GM18499 (cell line): ENCODE data around the gene MRPL3.

Experiments
- ATAC-seq: cut with Tn5 transposase; IDR thresholded peaks from one replicate; pipeline ENCODE4 v1.9.1; 2021; ENCODE audit warnings: moderate number of reproducible peaks; ENCODE audit not compliant: insufficient read depth, unreplicated experiment

MRPL3 gene

DNA sequence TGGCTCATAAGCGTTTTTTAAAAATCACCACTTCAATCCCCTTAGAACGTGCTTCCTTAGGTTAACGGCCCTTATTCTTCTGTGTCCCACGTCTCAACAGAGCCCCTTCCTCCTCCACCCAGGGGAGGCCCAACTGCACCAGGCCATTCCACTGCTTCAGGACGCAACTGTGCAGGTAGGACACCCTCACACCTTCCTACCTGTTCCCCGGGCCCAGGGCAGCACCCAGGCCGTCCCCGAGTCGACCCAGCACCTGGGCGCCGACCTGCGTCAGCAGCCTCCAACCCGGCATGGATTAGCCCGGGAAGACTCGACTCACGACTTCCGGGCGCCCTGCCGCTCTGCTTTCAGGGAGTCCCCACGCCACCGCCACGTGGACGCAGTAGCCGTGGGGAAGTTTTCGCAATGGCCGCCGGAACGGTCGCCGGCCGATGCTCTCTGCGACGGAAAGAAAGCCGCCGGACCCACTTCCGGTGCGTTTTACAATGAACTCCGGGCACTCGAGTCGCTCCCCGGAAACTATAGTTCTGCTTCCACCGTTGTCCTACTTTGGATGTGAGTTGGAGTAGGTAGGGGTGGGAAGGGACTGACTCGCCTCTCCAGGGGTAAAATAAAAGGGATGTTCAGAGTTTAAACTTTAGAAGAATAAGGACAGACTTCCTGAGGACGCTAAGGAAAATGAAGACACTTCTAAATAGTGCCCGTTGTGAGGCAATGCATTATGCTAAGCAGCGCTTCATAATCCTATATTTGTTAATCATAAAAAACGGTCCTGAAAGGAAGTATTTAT lies at the start of gene MRPL3:
Gene MRPL3, minus strand, starts transcription at position 442 of the 790 bp plus-strand sequence. Its CDS starts 150 bp downstream, at position 292.
- peak; percentile 77 for ATAC-seq

DNA sequence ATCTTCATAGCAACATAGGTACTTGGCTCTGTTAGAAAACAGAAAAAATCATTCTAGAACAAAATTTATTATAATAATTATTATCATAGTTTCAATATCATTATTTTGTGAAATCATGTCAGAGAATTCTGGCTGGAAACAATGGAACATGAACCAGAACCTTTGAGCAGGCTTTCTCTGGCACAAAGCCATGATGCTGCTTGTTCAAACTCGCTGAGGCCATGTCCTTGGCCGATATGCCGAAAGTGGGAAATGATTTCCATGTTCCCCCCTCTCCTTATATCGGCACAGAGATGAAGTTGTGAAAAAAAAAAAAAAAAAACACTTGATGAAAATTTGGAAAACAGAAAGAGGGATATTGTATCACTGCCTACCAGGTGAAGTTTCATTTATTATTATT lies 49.0 kb upstream of the MRPL3 start:
- ATAC-seq: no peak

DNA sequence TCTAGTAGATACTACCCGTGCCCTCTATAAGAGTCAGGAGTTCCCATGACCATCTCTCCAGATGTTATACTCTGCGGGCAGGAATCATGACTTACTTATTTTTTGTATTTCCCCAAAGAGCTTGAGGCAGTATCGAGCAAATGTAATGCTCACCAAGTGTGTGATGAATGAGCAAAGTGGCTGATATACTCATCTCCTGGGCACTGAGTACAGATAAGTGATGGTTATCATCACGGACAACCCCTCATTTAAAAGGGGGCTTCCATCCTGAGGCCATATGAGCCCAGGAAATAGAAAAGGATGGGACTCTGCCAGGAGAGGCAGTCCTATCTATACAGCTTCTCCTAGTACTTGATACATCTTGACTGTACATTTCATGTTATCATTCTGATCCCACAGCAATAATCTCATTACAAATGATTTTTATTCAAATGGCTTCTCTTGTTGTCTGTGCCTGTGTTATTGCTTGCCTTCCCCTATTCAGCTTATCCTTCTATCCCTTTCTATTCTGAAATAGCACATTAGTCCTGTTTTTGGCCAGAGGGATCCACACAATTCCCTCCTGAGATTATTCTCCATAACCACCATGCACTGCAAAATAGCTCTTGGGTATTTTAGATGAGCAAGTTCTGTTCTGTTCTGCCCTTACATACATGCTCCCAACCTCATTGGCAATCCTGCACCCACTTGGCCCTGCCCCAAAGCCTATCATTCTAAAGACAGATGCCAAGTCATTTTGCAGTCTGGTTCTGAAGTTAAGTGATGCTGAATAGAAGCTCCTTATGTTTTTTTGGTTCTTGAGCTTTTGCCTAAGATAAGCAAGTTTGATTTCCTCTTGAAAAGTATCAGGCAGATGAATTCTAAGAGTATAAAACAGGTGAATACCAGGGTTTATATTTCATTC lies 48.0 kb upstream of the MRPL3 start:
- no peak for ATAC-seq

DNA sequence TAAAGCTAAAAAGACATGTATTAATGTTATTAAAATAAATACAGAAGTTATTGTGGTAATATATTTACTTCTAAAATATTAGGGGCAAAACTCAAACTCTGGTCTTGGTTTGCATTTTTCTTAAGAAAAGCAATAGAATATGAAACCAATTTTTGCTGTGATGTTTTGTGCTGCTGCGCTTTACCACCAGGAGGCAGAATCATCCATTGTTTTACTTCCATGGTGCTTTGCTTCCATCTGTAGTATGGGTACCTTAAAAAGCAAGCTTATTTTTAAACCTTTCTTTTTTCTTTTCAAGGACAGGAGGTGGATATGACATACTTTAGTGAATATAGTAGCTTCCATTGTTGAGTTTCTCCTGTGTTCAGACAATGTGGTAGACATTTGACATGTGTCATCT lies 46.6 kb upstream of the MRPL3 start:
- no peak for ATAC-seq

DNA sequence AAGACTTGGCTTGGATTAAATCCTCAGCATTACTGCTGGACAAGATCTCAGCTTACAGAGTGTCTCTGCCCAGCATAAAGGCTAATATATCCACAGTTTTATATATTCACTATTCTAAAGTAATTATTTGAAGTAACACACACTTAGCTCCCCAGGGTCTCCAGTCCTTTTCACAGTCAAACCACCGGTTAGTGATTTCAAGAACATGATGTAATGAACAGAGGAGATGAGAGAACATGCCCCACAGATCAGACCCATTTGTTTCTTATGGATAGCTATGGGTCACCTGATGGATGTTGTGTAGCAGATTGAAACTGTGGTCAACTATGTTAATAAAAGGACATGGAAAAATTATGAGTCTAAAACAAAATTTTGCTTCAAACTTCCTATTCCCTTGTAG lies 44.8 kb upstream of the MRPL3 start:
- ATAC-seq: no peak

DNA sequence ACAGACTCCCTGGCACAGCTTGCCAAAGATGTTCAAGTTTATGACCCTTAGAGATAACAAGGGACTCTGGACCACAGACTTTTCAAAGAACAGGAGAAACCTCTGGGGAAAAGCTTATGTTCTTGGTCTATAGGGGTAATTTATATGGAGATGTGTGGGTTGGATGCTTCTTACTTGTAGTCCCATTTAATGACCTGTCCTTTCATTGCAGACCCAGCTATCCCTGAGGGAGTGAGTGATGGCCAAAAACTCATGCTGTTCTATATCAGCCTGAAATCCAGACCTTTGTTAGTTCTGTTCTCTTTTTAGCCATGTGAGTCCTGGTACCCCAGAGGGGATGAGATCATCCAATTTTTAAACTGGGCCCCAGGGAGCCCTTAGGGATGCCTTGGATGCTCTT lies 43.7 kb upstream of the MRPL3 start:
- no peak for ATAC-seq

DNA sequence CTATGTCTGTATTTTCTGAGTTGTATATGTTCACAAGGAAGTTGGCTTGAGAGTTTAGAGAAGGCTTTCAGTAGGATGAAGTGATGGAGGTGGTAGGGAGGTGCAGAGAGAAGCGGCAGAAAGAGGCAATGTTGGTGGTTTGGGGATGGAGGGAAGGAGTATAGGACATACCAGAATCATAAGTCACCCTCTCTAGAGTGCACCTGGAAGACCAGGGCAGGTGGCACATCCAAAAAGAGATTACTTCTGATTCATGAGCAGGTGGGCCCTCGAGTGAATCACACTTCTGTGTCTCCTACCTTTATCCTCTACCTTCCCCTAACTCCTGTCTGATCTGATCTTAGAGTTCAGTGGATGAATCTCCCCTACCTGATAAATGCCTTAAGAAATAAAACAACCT lies 41.8 kb upstream of the MRPL3 start:
- no peak for ATAC-seq

DNA sequence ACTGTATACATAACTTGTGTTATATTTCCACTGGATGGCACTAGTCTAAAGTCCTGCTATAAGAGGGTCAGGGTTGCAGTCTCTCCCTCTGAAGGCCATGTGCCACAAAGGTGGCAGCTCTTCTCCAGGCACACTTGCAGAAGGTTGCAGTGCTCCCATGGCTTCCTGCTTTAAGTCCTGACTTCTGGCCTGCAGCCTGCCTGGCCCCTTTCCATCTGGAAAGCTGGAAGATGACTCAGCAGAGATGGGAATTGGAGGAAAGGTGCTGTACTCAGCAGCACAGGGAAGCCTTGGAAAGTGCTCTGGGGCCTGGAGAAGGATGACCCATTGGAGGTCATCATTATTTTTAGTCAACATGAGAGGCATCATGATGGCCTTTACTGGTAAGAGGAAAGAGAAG lies 40.9 kb upstream of the MRPL3 start:
- no peak for ATAC-seq

DNA sequence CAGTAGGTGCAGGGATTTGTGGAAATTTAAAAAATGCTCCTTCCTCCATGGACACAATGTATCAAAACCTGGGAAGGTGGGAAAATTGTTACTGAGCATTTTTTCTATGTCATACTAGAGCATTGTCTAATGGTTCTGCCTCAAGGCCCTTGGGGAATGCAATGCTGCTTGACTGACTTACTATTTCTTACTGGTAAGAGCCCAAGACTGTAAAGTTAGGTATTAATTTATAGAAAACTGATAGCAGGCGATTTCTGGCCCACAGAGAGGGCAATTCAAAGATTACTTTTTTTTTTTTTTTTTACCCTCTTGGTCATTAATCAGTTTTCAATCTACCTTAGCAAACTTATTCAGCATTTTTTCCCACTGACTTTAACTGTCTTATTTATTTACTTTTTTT lies 38.5 kb upstream of the MRPL3 start:
- ATAC-seq: no peak

DNA sequence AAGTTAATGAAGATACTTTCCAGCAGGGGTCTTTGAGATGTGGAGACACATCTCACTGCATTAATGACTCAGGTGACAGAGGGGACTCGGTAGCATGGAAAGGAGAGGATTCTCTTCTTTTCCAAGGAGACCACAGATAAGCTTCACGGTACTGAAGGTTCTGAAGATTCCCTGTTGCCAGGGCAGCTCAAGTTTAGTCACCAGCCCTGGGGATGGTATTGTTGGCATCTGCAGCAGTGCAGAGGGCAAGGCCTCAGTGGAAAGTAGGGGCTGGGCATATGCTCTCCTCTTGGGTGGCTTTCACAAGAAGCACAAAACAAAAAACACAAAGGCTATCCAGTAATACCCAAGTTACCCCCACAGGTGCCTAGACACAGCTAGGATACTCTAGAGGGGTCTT lies 38.0 kb upstream of the MRPL3 start:
- no peak for ATAC-seq

DNA sequence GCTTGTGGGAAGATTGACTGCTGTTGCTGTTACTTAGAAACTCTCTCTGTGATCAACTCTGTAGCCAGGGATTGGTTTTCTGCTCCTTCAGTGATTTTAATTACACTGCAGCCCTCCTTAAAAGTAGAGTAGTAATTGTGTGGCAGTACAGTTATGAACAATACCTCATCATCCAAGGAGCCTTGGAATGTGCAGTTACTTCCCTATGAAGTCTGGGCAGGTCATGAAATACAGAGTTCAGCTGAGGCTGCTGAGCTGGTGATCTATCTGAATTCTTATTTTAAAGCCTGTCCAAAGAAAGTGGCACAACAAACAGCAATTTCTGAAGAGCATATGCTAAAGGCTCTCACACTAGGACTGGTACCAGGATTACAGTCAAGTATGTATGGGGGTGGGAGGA lies 37.4 kb upstream of the MRPL3 start:
- ATAC-seq: no peak

DNA sequence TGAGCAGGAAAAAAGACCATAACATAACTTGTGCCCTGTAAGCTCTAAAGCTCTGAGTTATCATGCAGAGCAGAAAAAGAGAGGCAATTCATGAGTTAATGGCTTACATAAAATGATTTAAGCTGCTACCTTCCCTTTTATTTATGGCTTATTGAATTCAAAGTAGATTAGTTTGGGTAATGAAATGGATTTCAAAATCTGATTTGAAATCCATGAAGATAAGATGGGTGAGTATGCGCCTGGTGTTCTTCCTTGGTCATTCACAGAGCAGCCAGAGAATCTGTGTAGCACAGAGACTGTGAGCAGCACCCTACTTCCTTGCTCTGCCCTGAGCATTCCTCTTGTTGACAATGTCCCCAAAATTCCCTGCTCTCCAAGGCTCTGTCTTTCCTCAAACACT lies 36.2 kb upstream of the MRPL3 start:
- ATAC-seq: no peak

DNA sequence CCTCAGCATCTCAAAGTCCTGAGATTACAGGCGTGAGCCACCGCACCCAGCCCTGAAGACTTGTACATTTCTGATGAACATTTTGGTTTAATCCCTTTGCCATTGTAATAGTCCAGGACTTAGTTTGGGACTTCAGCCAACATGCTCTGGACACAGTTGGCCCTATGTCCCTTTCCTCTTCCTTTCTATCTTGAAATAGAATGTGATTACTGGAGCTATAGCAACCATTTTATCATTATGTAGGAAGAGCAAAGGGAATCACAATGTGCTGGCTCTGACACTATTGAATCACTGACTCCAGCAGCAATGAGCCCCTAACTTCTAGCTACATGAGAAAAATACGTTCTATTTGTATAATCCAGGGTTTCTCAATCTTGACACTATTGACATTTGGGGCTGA lies 34.8 kb upstream of the MRPL3 start:
- ATAC-seq: no peak

DNA sequence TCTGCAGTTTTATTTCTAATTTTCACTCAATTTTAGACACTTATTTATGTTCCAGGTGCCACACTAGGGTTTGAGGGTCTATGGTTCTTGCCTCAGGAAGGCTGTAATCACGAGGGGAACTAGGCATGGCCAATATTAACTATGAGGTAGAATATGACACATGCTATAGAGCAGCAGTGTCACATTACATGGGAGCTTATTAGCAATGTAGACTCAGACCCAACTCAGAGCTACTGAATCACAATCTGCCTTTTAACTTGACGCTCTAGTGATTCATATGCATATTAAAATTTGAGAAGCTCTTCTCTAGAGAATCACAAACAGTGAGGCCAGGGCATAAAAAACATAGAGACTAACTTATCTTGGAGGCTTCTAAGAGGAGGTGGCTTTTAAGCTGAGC lies 32.8 kb upstream of the MRPL3 start:
- no peak for ATAC-seq

DNA sequence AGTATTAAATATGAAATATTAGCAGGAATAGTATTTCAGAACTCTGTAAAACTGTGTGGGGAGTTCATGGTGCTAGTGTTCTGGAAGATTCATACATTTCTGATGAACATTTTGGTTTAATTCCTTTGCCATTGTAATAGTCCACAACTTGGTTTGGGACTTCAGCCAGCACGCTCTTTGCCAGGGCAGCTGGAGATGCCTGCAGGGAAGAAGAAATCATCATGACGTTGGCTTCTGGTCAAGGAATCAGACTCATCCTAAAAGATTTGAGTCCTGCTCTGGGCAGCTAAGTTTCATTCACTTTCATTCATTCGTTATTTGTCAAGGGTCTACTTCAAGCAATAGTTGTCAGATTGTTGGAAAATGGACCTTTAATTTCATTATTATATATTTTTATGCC lies 32.4 kb upstream of the MRPL3 start:
- ATAC-seq: no peak

DNA sequence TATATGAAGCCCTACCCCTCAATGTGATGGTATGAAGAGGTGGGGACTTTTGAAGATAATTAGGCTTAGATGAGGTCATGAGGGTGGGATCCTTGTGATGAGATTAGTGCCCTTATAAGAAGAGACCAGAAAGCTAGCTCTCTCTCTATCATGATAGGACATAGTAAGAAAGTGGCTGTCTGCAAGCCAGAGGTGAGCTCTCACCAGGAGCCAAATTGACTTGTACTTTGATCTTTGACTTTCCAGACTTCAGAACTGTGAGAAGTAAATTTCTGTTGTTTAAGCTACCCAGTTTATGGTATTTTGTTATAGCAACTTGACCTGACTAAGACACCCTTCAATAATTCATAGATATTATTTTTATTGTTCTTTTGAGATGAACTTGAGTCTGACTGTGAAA lies 29.9 kb upstream of the MRPL3 start:
- no peak for ATAC-seq

DNA sequence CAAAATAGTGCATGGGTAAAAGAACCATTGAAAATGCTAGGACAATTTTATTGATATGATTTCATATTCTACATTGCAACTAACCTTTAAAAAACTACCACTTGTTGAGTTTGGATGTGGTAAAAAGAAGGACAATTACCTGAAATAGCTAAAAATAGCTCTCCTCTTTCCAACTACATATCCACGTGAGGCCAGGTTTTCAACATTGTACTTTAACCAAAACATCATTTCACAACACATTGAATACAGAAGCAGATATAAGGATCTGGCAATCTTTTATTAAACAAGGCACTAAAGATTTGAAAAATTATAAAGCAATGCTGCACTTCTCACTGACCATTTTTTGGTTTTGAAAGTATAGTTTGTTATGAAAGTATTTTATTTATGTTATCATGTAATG lies 28.1 kb upstream of the MRPL3 start:
- ATAC-seq: no peak

DNA sequence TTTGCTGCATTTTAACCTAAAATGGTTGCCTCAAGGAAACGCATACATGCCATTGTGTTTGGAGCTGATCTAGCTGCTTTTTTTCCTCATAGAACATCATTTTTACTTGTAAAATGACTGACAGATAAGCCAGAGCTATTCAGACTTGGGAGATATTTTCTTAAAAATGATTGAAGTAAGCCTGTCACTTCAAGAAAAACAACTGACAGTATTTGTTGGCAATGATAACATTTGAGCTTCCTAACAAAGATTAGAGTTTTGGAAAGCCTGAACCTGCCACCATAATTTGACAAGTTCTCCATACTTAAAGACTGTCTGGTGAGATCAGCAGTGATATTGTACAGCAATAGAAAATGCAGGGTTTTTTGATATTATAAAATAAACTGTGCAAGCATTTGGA lies 27.6 kb upstream of the MRPL3 start:
- ATAC-seq: no peak

DNA sequence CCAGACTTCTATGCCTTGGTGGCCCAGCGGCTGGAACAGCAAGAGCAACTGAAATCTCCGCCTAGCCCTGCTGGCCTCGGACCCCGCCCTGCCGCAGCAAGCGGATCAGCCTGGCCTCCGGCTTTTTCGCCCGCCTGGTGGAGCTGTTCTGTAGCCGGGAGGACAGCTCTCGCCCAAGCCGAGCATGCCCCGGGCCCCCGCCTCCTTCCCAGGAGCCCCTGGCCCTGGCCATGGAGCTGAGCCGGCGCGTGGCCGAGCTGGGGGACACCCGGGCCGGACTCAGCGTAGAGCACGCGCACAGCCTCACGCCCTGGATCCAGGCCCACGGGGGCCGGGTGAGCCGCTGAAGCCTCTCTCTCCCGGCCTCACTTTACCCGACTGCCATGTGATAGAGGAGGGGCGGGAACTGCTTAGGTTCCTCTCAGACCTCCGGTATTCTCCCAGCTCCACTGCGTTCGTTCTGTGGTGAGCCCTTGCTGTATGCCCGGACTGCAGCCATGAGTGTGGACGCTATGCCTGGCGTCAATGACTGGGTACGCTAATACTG lies 24.1 kb upstream of the MRPL3 start:
- ATAC-seq: no peak

DNA sequence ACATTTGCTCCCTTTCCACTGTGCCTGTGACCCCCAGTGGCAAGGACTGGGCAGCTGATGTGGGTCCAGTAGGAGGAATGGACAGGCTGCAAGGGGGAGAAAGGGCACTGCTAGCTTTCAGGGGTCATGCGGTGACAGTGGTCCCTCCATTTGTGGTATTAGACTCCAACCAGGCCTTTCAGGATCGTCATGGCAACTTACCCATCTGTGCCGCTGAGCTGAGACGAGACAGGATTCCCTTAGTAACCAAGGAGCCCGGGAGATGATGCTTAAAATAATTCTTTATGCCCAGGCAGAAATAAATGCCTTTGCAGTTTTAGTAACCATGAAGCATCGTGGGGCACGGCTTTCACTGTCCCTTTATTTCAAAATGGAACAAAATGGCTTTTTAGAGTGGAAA lies 15.9 kb upstream of the MRPL3 start:
- ATAC-seq: no peak

DNA sequence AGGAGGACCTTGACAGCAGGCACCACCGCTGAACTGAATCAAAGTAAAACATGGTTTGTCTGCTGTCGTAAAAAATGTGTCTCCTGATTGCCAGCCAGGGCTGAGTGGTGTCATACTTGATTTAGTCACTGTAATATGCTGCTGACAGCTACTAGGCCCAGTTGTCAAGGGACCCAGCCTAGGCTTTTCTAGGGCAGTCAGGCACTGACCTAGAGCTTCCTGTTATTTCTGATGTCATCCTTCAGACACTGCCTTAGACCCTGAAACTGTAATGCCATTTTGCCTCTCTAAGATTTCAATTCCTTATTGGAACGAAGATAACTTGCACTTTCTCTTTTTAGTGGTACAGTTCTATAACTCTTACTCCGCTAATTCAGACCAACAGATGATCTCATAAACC lies 2.6 kb upstream of the MRPL3 start:
- ATAC-seq: no peak

DNA sequence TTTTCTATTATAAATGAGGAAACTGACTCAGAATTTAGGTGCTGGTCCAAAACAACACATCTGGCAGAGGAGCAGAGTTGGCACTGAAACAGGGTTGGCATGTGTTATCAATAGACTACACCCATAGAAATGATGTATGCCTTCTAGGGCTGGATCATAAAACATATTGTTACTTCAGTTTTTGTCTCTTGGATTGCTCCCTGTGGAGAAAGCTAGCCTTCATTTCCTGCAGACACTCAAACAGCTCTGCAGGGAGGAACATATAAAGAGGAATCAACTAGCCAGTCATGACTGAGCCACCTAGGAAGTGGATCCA lies 507 bp upstream of the MRPL3 start:
- no peak for ATAC-seq
